Stimulated activated CD8-positive, alpha-beta memory T cell treated with anti-CD3 and anti-CD28 coated beads, Interleukin-2, amount 100 ng/mL, for 48 hours (primary cell): ENCODE results near the gene ZNF311.

Experiments
- DNase-seq, 2 donors: peaks; one replicate each; pipeline ENCODE4 v3.0.0-alpha.2; 2020; ENCODE audit warnings: low read depth in 2 of 2

Gene ZNF311

GRCh38 chr6:29005183-29005885 is at the start of gene ZNF311:
Gene ZNF311 (minus strand): TSS chr6:29005315. CDS start chr6:29003954, 1,361 bp downstream.
- DNase-seq: no peak

GRCh38 chr6:29051680-29052079 is 46.6 kb upstream of the ZNF311 start:
- no peak for DNase-seq

GRCh38 chr6:29045075-29045474 is 40.0 kb upstream of the ZNF311 start, which contains the start of gene OR2W1:
Gene OR2W1 (minus strand): TSS chr6:29045175. CDS start chr6:29045175, 0 bp downstream.
- no peak for DNase-seq

GRCh38 chr6:29035951-29036350 is 30.8 kb upstream of the ZNF311 start:
- no peak for DNase-seq

GRCh38 chr6:29028821-29029220 is 23.7 kb upstream of the ZNF311 start:
- no peak for DNase-seq

GRCh38 chr6:29025927-29026585 is 20.9 kb upstream of the ZNF311 start:
- no peak for DNase-seq

DNA sequence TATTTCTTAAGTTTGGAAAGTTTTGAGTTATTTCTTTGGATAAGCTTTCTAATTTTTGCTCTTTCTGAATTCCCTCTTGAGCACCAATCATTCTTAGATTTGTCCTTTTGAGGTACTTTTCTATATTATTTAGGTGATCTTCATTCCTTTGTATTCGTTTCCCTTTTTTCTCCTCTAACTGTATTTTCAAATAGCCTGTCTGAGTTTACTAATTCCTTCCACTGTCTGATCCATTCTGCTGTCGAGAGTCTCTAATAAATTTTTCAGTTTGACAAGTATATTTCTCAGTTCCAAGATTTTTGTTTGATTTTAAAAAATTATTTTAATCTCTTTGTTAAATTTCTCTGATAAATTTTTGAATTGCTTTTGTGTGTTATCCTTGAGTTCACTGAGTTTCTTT is 16.3 kb upstream of the ZNF311 start:
- DNase-seq: no peak

DNA sequence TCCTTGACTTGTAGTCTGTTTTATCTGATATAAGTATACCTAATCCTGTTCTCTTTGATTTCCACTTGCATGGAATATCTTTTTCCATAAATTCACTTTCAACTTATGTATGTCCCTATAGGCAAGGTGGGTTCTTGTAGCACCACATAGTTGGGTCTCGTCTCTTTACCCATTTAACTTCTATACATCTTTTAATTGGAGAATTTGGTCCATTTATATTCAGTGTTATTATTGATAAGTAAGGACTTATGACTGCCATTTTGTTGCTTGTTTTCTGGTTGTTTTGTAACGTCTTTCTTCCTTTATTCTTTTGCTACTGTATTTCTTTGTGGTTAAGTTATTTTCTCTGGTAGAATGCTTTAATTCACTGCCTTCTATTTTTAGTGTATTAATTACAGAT is 14.5 kb upstream of the ZNF311 start:
- no peak for DNase-seq

GRCh38 chr6:29017428-29017802 is 12.3 kb upstream of the ZNF311 start:
- no peak for DNase-seq

GRCh38 chr6:29016559-29017427 is 11.7 kb upstream of the ZNF311 start:
- DNase-seq: peak; percentile 58 to 66

DNA sequence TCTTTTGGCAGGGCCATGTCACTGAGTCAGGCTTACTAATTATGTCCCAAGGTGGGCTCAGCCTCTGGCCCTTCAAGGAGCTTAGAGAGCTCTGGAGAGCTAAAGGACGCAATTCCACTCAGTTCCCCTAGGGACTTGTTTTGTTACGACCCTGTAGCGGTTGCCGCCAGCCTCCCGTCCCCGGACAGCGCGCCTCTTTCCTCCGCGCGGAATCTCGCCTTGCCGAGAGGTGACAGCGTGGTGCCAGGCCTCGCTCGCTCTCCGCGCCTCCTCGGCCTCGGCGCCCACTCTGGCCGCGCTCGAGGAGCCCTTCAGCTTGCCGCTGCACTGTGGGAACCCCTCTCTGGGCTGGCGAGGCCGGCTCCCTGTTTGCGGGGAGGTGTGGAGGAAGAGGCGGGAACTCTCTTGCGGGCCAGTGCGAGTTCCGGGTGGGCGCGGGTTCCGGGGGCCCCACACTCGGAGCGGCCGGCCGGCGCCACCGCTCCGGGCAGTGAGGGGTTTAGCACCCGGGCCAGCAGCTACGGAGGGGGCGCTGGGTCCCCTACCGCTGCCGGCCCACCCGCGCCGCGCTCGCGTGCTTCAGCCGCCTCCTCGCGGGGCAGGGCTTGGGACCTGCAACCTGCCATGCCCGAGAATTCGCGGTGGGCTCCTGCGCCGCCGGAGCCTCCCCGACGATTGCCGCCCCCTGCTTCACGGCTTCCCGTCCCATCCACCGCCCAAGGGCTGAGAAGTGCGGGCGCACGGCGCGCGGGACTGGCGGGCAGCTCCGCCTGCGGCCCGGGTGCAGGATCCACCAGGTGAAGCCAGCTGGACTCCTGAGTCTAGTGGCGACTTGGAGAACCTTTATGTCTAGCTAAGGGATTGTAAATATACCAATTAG is 9.9 kb upstream of the ZNF311 start:
- no peak for DNase-seq

- no peak for DNase-seq
These were observed 6.2 kb upstream of the ZNF311 start for GRCh38 chr6:29011276-29011734.

DNA sequence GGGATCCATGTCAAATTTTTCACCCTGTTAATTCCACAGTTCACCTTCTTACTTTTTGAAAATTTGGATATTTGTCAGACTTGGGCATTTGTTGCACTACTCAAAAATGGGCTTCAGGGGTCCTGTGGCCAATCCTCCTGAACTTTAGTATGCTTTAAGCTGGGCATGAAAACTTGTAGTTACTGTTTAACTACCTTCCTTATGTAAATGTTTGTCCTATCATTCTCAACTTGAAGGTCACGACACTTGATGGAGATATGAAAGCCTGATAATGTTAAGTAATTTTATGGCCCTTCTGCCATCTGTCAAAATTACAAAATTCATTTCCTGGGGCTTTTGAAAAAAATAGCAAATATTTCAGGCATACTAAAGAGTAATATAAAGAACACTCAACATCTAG is 4.2 kb upstream of the ZNF311 start:
- no peak for DNase-seq

- no peak for DNase-seq
These were observed 3.0 kb upstream of the ZNF311 start for GRCh38 chr6:29008089-29008488.

DNA sequence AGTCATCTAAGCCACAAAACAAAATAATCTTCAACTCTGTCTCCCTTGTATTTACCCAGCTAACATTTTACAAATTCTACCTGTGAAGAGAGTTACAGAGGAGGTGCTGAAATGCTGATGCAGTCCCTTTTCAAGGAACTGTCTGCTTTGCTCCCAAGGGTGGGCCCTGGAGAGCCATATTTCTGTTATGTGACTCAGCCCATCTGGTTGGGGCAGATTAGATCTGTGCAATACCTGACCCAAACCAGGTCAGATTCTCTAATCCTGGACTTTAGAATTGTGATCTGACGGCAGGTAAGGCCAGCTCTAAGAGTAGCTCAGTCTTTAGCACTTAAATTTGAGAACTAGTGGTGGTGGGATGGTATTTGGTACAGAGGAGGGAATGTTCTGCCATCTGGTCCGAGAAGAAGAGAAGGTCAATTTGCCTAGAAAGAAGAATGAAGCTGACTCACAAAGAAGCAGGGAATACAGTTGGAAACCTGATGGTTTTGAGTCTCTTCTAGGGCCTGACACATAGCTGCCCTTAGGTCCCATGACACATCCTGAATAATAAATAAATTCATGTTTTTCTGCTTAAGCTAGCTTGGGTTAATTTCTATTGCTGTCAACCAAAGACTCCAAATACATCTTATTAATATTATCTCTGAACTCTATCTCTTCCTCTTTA is 8.1 kb downstream of the ZNF311 start:
- no peak for DNase-seq

DNA sequence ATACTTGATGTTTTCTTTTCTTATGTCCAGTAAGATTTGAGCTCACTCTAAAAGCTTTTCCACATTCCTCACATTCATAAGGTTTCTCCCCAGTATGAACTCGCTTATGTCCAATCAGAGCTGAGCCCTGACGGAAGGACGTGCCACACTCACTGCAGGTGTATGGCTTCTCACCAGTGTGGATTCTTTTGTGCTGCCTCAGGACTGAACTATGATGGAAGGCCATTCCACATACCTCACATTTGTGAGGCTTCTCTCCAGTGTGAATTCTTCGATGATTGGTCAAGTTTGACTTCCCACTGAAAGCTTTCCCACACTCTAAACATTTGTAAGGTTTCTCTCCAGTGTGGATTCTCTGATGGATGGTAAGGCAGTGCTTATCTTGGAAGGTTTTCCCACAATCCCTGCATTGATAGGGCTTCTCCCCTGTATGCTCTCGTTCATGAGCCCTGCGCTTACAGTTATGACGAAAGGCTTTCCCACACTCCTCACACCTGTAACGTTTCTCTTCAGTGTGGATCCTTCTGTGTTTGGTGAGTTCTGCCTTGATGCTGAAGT is 9.9 kb downstream of the ZNF311 start:
- DNase-seq: no peak

- peak; percentile 61 to 73 for DNase-seq
These were observed 16.4 kb downstream of the ZNF311 start for GRCh38 chr6:28988536-28989311.

DNA sequence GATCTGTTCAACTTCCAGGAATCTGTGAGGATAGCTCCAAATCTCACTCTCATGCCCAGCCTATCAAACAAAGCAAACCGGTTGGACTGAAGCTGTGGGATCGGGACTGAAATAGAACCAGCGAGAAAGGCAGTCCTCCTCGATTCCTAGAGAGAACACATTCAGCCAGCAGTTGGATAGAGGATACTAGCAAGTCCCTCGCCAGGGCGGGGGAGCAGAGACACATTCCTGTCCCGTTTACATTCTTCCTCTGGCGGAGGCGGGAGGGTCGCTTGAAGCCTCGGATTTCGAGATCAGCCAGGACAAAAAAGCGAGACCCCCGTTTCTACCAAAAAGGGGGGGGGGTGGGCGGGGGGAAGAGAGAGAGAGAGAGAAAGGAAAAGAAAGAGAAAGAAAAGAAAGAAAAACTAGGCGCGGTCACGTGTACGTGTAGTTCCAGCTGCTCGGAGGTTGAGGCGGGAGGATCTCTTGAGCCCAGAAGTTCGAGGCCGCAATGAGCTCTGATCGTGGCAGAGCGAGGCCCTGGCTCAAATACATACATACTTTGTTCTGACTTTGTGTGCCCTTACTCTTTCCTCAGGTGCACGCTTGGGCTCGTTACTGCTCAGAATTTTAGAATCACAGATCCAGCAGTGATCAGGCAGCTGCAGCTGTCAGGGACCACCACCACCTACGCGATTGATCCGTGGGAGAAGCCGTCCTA is 19.5 kb downstream of the ZNF311 start:
- DNase-seq: no peak

- no peak for DNase-seq
These were observed 21.3 kb downstream of the ZNF311 start for GRCh38 chr6:28983838-28984237.
